HepG2 (cell line): Measurements from ENCODE around the gene NCOA6. TPM values are rescaled to one million over a fixed set of nuclear protein-coding genes. Genes with fewer than 3 reads are reported as not detected.
A peak's percentile ranks its signal among the peaks of the same experiment; 100 is the strongest.

Experiments
- ATAC-seq: fragments of 200-7000 bp; cut with Tn5 transposase; 3 replicates; pipeline ENCODE4 v1.9.1; 2020; ENCODE audit warnings: mild to moderate bottlenecking, moderate library complexity
- BruUV-seq: library from RNA; stranded (reverse); fragments of 400-500 nt; replicated peaks from 2 replicates; lab custom pipeline; 2021; lab: Mats Ljungman, UMichigan
- CTCF ChIA-PET: fragments of 300-600 bp; formaldehyde crosslinking; extraction: SDS; loops from one replicate; lab custom pipeline; 2021; ENCODE audit warnings: low total read pairs, inconsistent platforms, low intra/inter-chr PET ratio; lab: Yijun Ruan, JAX
- POLR2A ChIA-PET: fragments of 350-600 bp; sonication (Branson Sonifier 250); formaldehyde crosslinking; loops from one replicate; lab custom pipeline; 2020; ENCODE audit warnings: antibody characterized with exemption, inconsistent platforms; lab: Yijun Ruan, JAX
- DNase-seq: peaks from one replicate; pipeline ENCODE4 v3.0.0-alpha.2; 2015; ENCODE audit warnings: low spot score
- FAIRE-seq: peaks from 3 replicates; lab custom pipeline; 2011; peaks lifted over from hg19 to GRCh38; lab: Jason Lieb, UNC
- H2AFZ ChIP-seq: one replicate; pipeline ENCODE4 v1.6.1; 2011; ENCODE audit warnings: low read length, inconsistent platforms
- H3K27ac ChIP-seq: fragments of 300-600 bp; 3 replicates; pipeline ENCODE4 v1.8.0; 2011; ENCODE audit warnings: mixed run types, mild to moderate bottlenecking, mixed read lengths, low read length, inconsistent platforms; ENCODE audit not compliant: insufficient read depth; ENCODE audit errors: extremely low read length
- H3K27me3 ChIP-seq, 2 experiments: fragments of 200-600 bp in 1 of 2; 2 replicates in 1 of 2; 3 replicates in 1 of 2; pipeline versions ENCODE4 v1.6.0 to v1.8.0; 2011; ENCODE audit warnings: low read length in 2 of 2, mild to moderate bottlenecking in 2 of 2, moderate library complexity in 2 of 2, inconsistent platforms in 1 of 2; ENCODE audit not compliant: insufficient read depth in 2 of 2, control insufficient read depth in 1 of 2
- H3K36me3 ChIP-seq, 2 experiments: fragments of 200-600 bp in 1 of 2; replicated peaks in 1 of 2; 2 replicates in 1 of 2; 3 replicates in 1 of 2; pipeline versions ENCODE4 v1.5.1 to v1.8.0; 2011; ENCODE audit warnings: low read length in 2 of 2, inconsistent platforms in 1 of 2; ENCODE audit not compliant: insufficient read depth in 2 of 2, control insufficient read depth in 1 of 2
- H3K4me1 ChIP-seq: 2 replicates; pipeline ENCODE4 v1.5.1; 2012; ENCODE audit warnings: low read length, inconsistent platforms; ENCODE audit not compliant: insufficient read depth
- H3K4me2 ChIP-seq: 2 replicates; pipeline ENCODE4 v1.6.0; 2011; ENCODE audit warnings: low read depth, low read length, inconsistent platforms
- H3K4me3 ChIP-seq, 3 experiments: fragments of 200-600 bp in 1 of 3; sonication (generic), shearing (Covaris generic) in 1 of 3; replicated peaks in 1 of 3; 2 replicates each; pipeline ENCODE4 v1.5.1; 2011 to 2016; ENCODE audit warnings: low read length in 3 of 3, inconsistent platforms in 2 of 3, low read depth in 2 of 3, mild to moderate bottlenecking in 2 of 3, control low read depth in 1 of 3, mixed read lengths in 1 of 3; ENCODE audit not compliant: insufficient read depth in 1 of 3
- H3K79me2 ChIP-seq: one replicate; pipeline ENCODE4 v1.6.1; 2011; ENCODE audit warnings: low read length, inconsistent platforms; ENCODE audit not compliant: insufficient read depth
- H3K9ac ChIP-seq: 2 replicates; pipeline ENCODE4 v1.6.0; 2011; ENCODE audit warnings: mild to moderate bottlenecking, low read depth, low read length, inconsistent platforms; ENCODE audit not compliant: insufficient read depth
- H3K9me3 ChIP-seq: 2 replicates; pipeline ENCODE4 v1.5.1; 2012; ENCODE audit warnings: mild to moderate bottlenecking, low read length
- H4K20me1 ChIP-seq: 2 replicates; pipeline ENCODE4 v1.6.0; 2011; ENCODE audit warnings: inconsistent platforms, mild to moderate bottlenecking, low read length, moderate library complexity; ENCODE audit not compliant: insufficient read depth
- CEBPG ChIP-seq: IDR thresholded peaks from 2 replicates; pipeline ENCODE4 v1.6.1; 2016
- ELF3 ChIP-seq: IDR thresholded peaks from 2 replicates; pipeline ENCODE4 v1.6.1; 2016; ENCODE audit warnings: missing genetic modification reagents, missing compliant biosample characterization
- GATAD1 ChIP-seq: IDR thresholded peaks from 2 replicates; pipeline ENCODE4 v1.6.1; 2016; ENCODE audit warnings: missing genetic modification reagents, missing compliant biosample characterization
- KLF16 ChIP-seq, 2 experiments: sonication (generic) in 1 of 2; formaldehyde crosslinking in 1 of 2; IDR thresholded peaks; 2 replicates each; pipeline versions ENCODE4 v1.6.1 to v1.8.0; 2016 to 2023; ENCODE audit warnings: missing genetic modification reagents in 2 of 2, missing compliant biosample characterization in 1 of 2
- KMT2B ChIP-seq: IDR thresholded peaks from 2 replicates; pipeline ENCODE4 v1.6.1; 2016; ENCODE audit warnings: missing genetic modification reagents, missing compliant biosample characterization
- PAF1 ChIP-seq: IDR thresholded peaks from 2 replicates; pipeline ENCODE4 v1.6.1; 2016; ENCODE audit warnings: missing genetic modification reagents, missing compliant biosample characterization
- SOX13 ChIP-seq, 3 experiments: fragments of 450-650 bp in 1 of 3; sonication (generic) in 1 of 3; formaldehyde crosslinking in 1 of 3; IDR thresholded peaks in 2 of 3; conservative IDR thresholded peaks in 1 of 3; 2 replicates each; pipeline versions ENCODE4 v1.5.0 to v1.6.1; 2016 to 2020; ENCODE audit warnings: antibody characterized with exemption in 1 of 3, mild to moderate bottlenecking in 1 of 3, missing compliant biosample characterization in 1 of 3, missing genetic modification reagents in 1 of 3, moderate library complexity in 1 of 3
- SP1 ChIP-seq, 2 experiments: fragments of 450-650 bp in 1 of 2; sonication (generic) in 1 of 2; formaldehyde crosslinking in 1 of 2; IDR thresholded peaks; 2 replicates each; pipeline versions ENCODE4 v1.4.0 to v1.6.1; 2016 to 2020; ENCODE audit warnings: missing genetic modification reagents in 1 of 2
- ZBTB7A ChIP-seq: sonication (generic); formaldehyde crosslinking; IDR thresholded peaks from 2 replicates; pipeline ENCODE4 v1.8.0; 2022; ENCODE audit warnings: mild to moderate bottlenecking, missing genetic modification reagents
- ZNF225 ChIP-seq: sonication (generic); formaldehyde crosslinking; IDR thresholded peaks from 2 replicates; pipeline ENCODE4 v1.4.0; 2020; ENCODE audit warnings: mild to moderate bottlenecking, missing genetic modification reagents
- ZNF350 ChIP-seq: sonication (generic); formaldehyde crosslinking; IDR thresholded peaks from 2 replicates; pipeline ENCODE4 v1.4.0; 2020; ENCODE audit warnings: mild to moderate bottlenecking, low read depth, missing genetic modification reagents, borderline replicate concordance
- ZNF567 ChIP-seq: sonication (generic); formaldehyde crosslinking; IDR thresholded peaks from 2 replicates; pipeline ENCODE4 v1.8.1; 2023; ENCODE audit warnings: mild to moderate bottlenecking, missing genetic modification reagents, borderline replicate concordance
- ZNF614 ChIP-seq: IDR thresholded peaks from 2 replicates; pipeline ENCODE4 v1.6.1; 2018; ENCODE audit warnings: missing biosample characterization, missing genetic modification reagents, inconsistent platforms, borderline replicate concordance
- ZNF788 ChIP-seq: sonication (generic); formaldehyde crosslinking; IDR thresholded peaks from 2 replicates; pipeline ENCODE4 v1.5.0; 2020; ENCODE audit warnings: mild to moderate bottlenecking, missing genetic modification reagents, borderline replicate concordance
- ZNF883 ChIP-seq: sonication (generic); formaldehyde crosslinking; IDR thresholded peaks from 2 replicates; pipeline ENCODE4 v1.5.1; 2020; ENCODE audit warnings: mild to moderate bottlenecking, missing genetic modification reagents; ENCODE audit errors: not compliant biosample characterization
- ZSCAN9 ChIP-seq: IDR thresholded peaks from 2 replicates; pipeline ENCODE4 v1.6.1; 2016; ENCODE audit warnings: borderline replicate concordance
- WGBS: methylation state at CpG from one replicate; pipeline ENCODE4 v1.1.6; 2017; ENCODE audit warnings: low lambda C conversion rate; 5-methylcytosine and 5-hydroxymethylcytosine counted together
- in situ Hi-C: cut with HindIII; loops from 2 replicates; pipeline ENCODE4 v1.10.0; 2017; ENCODE audit warnings: low pct_unique_long_range_greater_than_20kb; ENCODE audit not compliant: extremely low pct_ligation_motif_present
- intact Hi-C: fragments of 100-400 bp; cut with micrococcal nuclease; formaldehyde crosslinking; loops from one replicate; pipeline ENCODE4 v1.10.0; 2022; ENCODE audit not compliant: unreplicated experiment
- polyA plus RNA-seq, 8 experiments: library from polyadenylated mRNA; depleted of rRNA in 3 of 8; stranded (reverse) in 7 of 8; unstranded in 1 of 8; fragments of >200 nt; fragmentation: Illumina TruSeq in 4 of 8; extraction: Trizol in 4 of 8; gene quantifications; 2 replicates each; pipeline versions ENCODE4 v1.2.1 to v1.2.3, GENCODE V29; 2011 to 2016; ENCODE audit warnings: low read depth in 4 of 8, missing spikeins in 1 of 8, mixed read lengths in 1 of 8; ENCODE audit not compliant: insufficient read depth in 1 of 8
- total RNA-seq, 5 experiments: library from RNA; depleted of rRNA; stranded (reverse); fragments of >200 nt; fragmentation: Illumina TruSeq; extraction: Trizol; gene quantifications; 2 replicates each; pipeline ENCODE4 v1.2.3, GENCODE V29; 2016; ENCODE audit warnings: low read depth in 1 of 5
- TF ChIP-seq, protein P1 (sequence below): sonication (generic); formaldehyde crosslinking; IDR thresholded peaks from 2 replicates; pipeline ENCODE4 v1.8.1; 2023; ENCODE audit warnings: missing genetic modification reagents, inconsistent platforms, borderline replicate concordance
- TF ChIP-seq, protein P2 (sequence below): sonication (generic); formaldehyde crosslinking; IDR thresholded peaks from 2 replicates; pipeline ENCODE4 v1.4.0; 2020; ENCODE audit warnings: missing genetic modification reagents, borderline replicate concordance

Gene NCOA6
- total and polyA plus RNA-seq, 2 of the 13 experiments (the other 11 are each of a cell fraction or from before 2014, with no cell fraction given) = 11.2 to 29.3 TPM

DNA sequence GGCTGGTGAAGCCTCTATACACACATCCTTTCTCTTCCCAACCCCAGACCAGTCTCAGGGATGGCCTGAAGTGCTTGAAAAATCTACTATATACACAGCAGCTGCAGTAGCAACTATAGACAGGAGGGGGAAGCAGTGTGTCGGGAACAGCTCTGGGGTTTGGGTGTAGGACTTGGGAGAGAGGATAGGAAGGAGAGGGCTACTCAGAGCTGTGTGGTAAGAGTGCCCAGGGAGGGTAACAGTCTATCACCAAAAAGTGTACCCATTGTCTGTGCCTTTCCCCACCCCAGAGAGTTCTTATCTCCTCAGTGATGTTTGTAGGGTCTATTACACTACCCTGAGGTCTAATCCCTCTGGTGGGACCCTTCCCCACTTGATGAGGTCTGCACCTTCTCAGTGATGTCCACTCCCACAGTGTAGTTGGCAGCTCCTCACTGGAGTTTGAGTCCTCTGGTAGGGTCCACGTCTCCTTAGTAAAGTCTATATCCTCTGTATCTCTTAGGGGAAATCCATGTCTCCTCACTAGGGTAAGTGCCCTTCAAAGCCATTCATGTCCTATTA lies 48.7 kb upstream of the NCOA6 start (continued):
- TF ChIP-seq ZNF350 (CRISPR knock-in tag) (peak; percentile 46; the same call in 1 of the 2 replicates), ZBTB7A (CRISPR knock-in tag) (0 out of 2 replicates have a peak, but pooled peaks have one; percentile 44)

DNA sequence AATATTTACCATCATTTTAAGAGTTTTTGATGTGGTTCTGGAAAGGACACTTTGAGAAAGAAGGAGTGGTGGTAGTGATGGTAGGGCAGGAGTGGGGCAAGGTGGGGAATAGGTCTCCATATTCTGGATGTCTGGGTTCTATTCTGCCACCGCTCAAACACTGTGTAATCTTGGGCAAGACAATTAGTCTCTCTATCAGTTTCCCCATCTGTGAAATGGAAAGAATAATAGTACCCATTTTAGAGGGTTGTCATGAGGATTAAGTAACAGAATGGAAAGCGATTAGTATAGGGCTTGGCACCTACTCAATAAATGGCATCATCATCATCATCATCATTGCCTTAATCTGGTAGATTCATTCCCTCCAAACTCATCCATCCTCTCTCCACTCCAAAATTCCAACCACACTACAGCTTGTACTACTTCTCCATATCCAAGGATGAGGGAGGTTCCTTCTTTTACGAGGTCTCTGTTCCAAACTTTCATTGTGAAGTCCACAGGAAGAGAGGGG lies 48.2 kb upstream of the NCOA6 start:
- Histone ChIP-seq H3K4me3 (peak overlapping the region; percentile 69 to 83 (median 72); a peak in 5 of 6 replicates), H3K4me2 (peak overlapping the region; percentile 99), H3K79me2 (peaks cover 27% of the 10 kb centered on the region), H3K9ac (peak overlapping the region; percentile 63), H2AFZ (peak overlapping the region; percentile 73), H3K27ac (no peak overlapping the region), H3K36me3 (no peaks in the 10 kb centered on the region), H4K20me1 (no peaks in the 10 kb centered on the region), H3K27me3 (peaks cover 0 to 5% of the 10 kb centered on the region in 2 experiments; a peak in 1 of 5 replicates), H3K9me3 (no peaks in the 10 kb centered on the region), H3K4me1 (peaks cover 54% of the 10 kb centered on the region)
- WGBS = 22% methylated on average over 3 of the region's 3 CpGs
- DNase-seq (no peak), ATAC-seq (no peak), FAIRE-seq (no peak)
- ChIA-PET POLR2A (interaction anchor here (0.8 to 4.1 kb wide), 6 partner anchors 9 to 219 kb away, joined by 3 to 126 read pairs (median 3); partner anchors contain the start of genes GSS, MYH7B and TRPC4AP), CTCF (interaction anchor here (1.2 to 6.7 kb wide), 7 partner anchors 75 to 396 kb away, joined by 3 to 123 read pairs (median 7); partner anchors contain the start of genes GSS, MYH7B and TRPC4AP)
- no TSS peak for BruUV-seq
- intact Hi-C loops (loop anchor here (1.0 to 2.0 kb wide), 4 partner anchors 83 to 396 kb away; no protein-coding TSS in a partner anchor), in situ Hi-C loops (loop anchor here (5.0 to 10.0 kb wide), 3 partner anchors 84 to 391 kb away; partner anchors contain the start of genes GSS, MYH7B and TRPC4AP)
- no peak for TF ChIP-seq CEBPG (CRISPR knock-in tag)
- no peak for TF ChIP-seq SP1 (IDR thresholded peaks at IDR 0.05)
- TF ChIP-seq SP1 (CRISPR knock-in tag; IDR thresholded peaks at IDR 0.05) = 0 out of 2 replicates have a peak, but pooled peaks have one; percentile 3
- TF ChIP-seq ZNF614 (CRISPR knock-in tag) = no peak
- TF ChIP-seq ZSCAN9 (CRISPR knock-in tag) = 0 out of 2 replicates have a peak, but pooled peaks have one; percentile 3
- TF ChIP-seq KLF16 (CRISPR knock-in tag; IDR thresholded peaks at IDR 0.05) = no peak
- no peak for TF ChIP-seq ZNF883
- TF ChIP-seq, protein P1, sequence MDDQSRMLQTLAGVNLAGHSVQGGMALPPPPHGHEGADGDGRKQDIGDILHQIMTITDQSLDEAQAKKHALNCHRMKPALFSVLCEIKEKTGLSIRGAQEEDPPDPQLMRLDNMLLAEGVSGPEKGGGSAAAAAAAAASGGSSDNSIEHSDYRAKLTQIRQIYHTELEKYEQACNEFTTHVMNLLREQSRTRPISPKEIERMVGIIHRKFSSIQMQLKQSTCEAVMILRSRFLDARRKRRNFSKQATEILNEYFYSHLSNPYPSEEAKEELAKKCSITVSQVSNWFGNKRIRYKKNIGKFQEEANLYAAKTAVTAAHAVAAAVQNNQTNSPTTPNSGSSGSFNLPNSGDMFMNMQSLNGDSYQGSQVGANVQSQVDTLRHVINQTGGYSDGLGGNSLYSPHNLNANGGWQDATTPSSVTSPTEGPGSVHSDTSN (CRISPR knock-in tag) = no peak
- 0 out of 2 replicates have a peak, but pooled peaks have one; percentile 5 for TF ChIP-seq KMT2B (CRISPR knock-in tag)
- TF ChIP-seq ZNF567 (CRISPR knock-in tag) = no peak
- no peak for TF ChIP-seq GATAD1 (CRISPR knock-in tag)
- no peak for TF ChIP-seq PAF1 (CRISPR knock-in tag)
- no peak for TF ChIP-seq SOX13 (IDR thresholded peaks at IDR 0.05)
- TF ChIP-seq SOX13 (CRISPR knock-in tag; conservative IDR thresholded peaks at IDR 0.05 in 1 of 2, IDR thresholded peaks at IDR 0.05 in 1 of 2) = no peak
- no peak for TF ChIP-seq ZNF788
- no peak for TF ChIP-seq ELF3 (CRISPR knock-in tag)
- TF ChIP-seq ZNF225 (CRISPR knock-in tag) = no peak
- TF ChIP-seq, protein P2, sequence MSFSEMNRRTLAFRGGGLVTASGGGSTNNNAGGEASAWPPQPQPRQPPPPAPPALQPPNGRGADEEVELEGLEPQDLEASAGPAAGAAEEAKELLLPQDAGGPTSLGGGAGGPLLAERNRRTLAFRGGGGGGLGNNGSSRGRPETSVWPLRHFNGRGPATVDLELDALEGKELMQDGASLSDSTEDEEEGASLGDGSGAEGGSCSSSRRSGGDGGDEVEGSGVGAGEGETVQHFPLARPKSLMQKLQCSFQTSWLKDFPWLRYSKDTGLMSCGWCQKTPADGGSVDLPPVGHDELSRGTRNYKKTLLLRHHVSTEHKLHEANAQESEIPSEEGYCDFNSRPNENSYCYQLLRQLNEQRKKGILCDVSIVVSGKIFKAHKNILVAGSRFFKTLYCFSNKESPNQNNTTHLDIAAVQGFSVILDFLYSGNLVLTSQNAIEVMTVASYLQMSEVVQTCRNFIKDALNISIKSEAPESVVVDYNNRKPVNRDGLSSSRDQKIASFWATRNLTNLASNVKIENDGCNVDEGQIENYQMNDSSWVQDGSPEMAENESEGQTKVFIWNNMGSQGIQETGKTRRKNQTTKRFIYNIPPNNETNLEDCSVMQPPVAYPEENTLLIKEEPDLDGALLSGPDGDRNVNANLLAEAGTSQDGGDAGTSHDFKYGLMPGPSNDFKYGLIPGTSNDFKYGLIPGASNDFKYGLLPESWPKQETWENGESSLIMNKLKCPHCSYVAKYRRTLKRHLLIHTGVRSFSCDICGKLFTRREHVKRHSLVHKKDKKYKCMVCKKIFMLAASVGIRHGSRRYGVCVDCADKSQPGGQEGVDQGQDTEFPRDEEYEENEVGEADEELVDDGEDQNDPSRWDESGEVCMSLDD (CRISPR knock-in tag) = no peak
